Gastroesophageal sphincter (tissue), 3 donors: ENCODE results near the gene CCL22.

ENCODE experiments used
- POLR2AphosphoS5 ChIP-seq: sonication (generic); formaldehyde crosslinking; IDR thresholded peaks from one replicate; pipeline ENCODE4 v1.6.1; 2017; ENCODE audit warnings: antibody characterized with exemption
- TF ChIP-seq, protein P1 (sequence below), 4 experiments: fragments of 200-600 bp in 2 of 4; fragments of 450-650 bp in 2 of 4; sonication (generic) in 1 of 4; IDR thresholded peaks; one replicate each; pipeline ENCODE4 v1.5.1; 2017 to 2019; ENCODE audit warnings: antibody characterized with exemption in 4 of 4, mild to moderate bottlenecking in 2 of 4, moderate library complexity in 2 of 4

GRCh38 chr16:57341062-57341440, 17.5 kb upstream of the CCL22 start:
- TF ChIP-seq POLR2AphosphoS5: no peak
- TF ChIP-seq, protein P1, sequence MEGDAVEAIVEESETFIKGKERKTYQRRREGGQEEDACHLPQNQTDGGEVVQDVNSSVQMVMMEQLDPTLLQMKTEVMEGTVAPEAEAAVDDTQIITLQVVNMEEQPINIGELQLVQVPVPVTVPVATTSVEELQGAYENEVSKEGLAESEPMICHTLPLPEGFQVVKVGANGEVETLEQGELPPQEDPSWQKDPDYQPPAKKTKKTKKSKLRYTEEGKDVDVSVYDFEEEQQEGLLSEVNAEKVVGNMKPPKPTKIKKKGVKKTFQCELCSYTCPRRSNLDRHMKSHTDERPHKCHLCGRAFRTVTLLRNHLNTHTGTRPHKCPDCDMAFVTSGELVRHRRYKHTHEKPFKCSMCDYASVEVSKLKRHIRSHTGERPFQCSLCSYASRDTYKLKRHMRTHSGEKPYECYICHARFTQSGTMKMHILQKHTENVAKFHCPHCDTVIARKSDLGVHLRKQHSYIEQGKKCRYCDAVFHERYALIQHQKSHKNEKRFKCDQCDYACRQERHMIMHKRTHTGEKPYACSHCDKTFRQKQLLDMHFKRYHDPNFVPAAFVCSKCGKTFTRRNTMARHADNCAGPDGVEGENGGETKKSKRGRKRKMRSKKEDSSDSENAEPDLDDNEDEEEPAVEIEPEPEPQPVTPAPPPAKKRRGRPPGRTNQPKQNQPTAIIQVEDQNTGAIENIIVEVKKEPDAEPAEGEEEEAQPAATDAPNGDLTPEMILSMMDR (IDR thresholded peaks at IDR 0.05): no peak
